Prostate gland (tissue), 2 donors: ENCODE data around the gene PDXP.

ENCODE experiments used
- POLR2A ChIP-seq: fragments of 450-650 bp; IDR thresholded peaks from one replicate; pipeline ENCODE4 v1.6.1; 2016; ENCODE audit warnings: antibody characterized with exemption, mild to moderate bottlenecking
- POLR2AphosphoS5 ChIP-seq: sonication (generic); formaldehyde crosslinking; IDR thresholded peaks from one replicate; pipeline ENCODE4 v1.6.1; 2017; ENCODE audit warnings: antibody characterized with exemption
- TF ChIP-seq, protein P1 (sequence below), 4 experiments: fragments of 200-600 bp in 2 of 4; fragments of 450-650 bp in 2 of 4; sonication (generic) in 2 of 4; IDR thresholded peaks; 1 replicate in 3 of 4; 2 replicates in 1 of 4; pipeline ENCODE4 v1.5.1; 2016 to 2019; ENCODE audit warnings: antibody characterized with exemption in 4 of 4, mild to moderate bottlenecking in 2 of 4, moderate library complexity in 2 of 4

DNA sequence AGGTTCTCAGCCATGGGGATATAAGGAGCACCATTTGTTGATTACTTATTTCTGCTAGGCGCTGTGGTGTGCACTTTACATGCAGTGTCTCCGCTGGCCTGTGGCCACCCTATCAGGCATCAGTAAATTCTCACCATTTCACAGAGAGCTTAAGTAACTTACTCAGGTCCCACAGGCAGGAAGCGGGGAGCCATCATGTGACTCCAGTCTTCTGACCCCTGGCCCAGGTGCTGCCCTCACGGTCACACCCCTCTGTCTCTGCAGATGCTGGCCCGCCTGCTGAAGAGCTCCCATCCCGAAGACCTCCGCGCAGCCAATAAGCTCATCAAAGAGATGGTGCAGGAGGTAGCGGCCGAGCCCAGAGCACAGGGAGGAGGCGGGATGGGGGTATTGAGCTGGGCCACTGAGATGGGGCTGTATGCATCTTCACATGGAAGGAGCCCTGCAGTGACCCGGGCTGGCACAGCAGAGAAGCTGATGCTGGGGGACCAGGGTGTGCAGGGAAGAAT, 37.1 kb upstream of the PDXP start:
- TF ChIP-seq, protein P1, sequence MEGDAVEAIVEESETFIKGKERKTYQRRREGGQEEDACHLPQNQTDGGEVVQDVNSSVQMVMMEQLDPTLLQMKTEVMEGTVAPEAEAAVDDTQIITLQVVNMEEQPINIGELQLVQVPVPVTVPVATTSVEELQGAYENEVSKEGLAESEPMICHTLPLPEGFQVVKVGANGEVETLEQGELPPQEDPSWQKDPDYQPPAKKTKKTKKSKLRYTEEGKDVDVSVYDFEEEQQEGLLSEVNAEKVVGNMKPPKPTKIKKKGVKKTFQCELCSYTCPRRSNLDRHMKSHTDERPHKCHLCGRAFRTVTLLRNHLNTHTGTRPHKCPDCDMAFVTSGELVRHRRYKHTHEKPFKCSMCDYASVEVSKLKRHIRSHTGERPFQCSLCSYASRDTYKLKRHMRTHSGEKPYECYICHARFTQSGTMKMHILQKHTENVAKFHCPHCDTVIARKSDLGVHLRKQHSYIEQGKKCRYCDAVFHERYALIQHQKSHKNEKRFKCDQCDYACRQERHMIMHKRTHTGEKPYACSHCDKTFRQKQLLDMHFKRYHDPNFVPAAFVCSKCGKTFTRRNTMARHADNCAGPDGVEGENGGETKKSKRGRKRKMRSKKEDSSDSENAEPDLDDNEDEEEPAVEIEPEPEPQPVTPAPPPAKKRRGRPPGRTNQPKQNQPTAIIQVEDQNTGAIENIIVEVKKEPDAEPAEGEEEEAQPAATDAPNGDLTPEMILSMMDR (IDR thresholded peaks at IDR 0.05): no peak
- TF ChIP-seq POLR2A (no peak), POLR2AphosphoS5 (no peak)
